ENCODE data around the gene TMIGD3. TPM values are rescaled to one million over a fixed set of nuclear protein-coding genes. Genes with fewer than 3 reads are reported as not detected.

Gene TMIGD3
- not detected in 2 replicates for total RNA-seq

GRCh38 chr1:111503585-111504060 is at the start of gene TMIGD3, which contains the start of gene ADORA3:
TMIGD3 (minus strand) TSS chr1:111503633; CDS start chr1:111503354, 279 bp downstream.
ADORA3 (minus strand) TSS chr1:111503633; CDS start chr1:111503354, 279 bp downstream.

DNA sequence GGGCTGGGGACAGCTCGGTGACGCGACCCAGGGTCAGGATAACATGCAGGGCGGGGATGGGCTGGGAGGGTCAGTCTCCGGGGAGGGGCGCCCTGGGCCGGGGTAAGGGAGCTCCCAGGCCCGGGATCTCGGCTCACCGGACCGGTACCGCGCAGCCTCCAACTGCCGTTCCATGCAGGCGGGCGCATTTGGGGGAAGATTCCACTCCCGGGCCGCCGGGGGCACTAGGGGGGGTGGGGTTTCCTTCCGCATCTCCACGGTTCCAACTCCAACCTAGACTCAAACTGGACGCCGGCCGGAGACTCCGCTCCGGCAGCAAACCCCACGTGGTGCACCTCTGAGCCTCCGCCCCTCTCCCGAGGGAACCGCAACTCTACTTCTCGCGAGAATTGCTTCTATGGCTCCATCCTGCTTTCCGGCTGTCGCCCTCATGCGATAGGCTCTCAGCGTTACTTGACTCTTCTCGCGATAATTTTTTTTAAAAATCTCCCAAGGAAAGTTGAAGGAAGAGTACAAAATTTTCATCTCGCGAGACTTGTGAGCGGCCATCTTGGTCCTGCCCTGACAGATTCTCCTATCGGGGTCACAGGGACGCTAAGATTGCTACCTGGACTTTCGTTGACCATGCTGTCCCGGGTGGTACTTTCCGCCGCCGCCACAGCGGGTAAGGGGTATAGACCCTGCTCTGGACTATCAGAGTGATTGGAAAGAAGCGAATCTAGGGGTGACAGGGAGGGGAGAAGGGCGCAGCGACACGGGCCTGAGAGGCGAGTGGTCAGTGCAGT is 54.3 kb downstream of the TMIGD3 start, which contains the start of the genes ATP5PB and WDR77:
ATP5PB (plus strand) TSS at position 547 of the 785 bp plus-strand sequence; CDS start at position 625, 78 bp downstream.
WDR77 (minus strand) TSS at position 339 of the 785 bp plus-strand sequence; CDS start at position 252, 87 bp downstream.

Other genes with a start within 250 kb of the TMIGD3 start
- not detected in 2 replicates for gene CHIA, start 212.8 kb downstream of the TMIGD3 start, total RNA-seq
- gene OVGP1, start 75.9 kb downstream of the TMIGD3 start, total RNA-seq = 0.32 and 0.94 TPM in 2 replicates
- gene WDR77, start 54.4 kb downstream of the TMIGD3 start, total RNA-seq = 24.9 and 49.3 TPM in 2 replicates
- gene ATP5PB, start 54.2 kb downstream of the TMIGD3 start, total RNA-seq = 265 and 400 TPM in 2 replicates
- 0.16 and 0.31 TPM in 2 replicates for gene C1orf162, start 29.6 kb downstream of the TMIGD3 start, total RNA-seq
- gene ADORA3, start within 50 bp of the TMIGD3 start, total RNA-seq = 0.16 TPM in 1 of 2 replicates, not detected in the other
- 10.2 and 36.9 TPM in 2 replicates for gene RAP1A, start 116.2 kb upstream of the TMIGD3 start, total RNA-seq
- 4.2 and 13.7 TPM in 2 replicates for gene INKA2, start 235.8 kb upstream of the TMIGD3 start, total RNA-seq